CD14-positive monocyte (primary cell): Measurements from ENCODE around the gene BLM. TPM values are rescaled to one million over a fixed set of nuclear protein-coding genes. Genes with fewer than 3 reads are reported as not detected.
A peak's percentile ranks its signal among the peaks of the same experiment; 100 is the strongest.

Experiments used
- DNase-seq, 3 donors: peaks; one replicate each; pipeline ENCODE4 v3.0.0-alpha.2; 2011 to 2022
- H2AFZ ChIP-seq: 2 replicates; pipeline ENCODE4 v1.6.0; 2012; ENCODE audit warnings: mild to moderate bottlenecking, low read depth, low read length, inconsistent platforms; ENCODE audit not compliant: insufficient read depth, poor library complexity, severe bottlenecking
- H3K27ac ChIP-seq, 2 donors: 1 replicate in 1 of 2; 2 replicates in 1 of 2; pipeline ENCODE4 v1.5.1; 2012 to 2013; ENCODE audit warnings: low read length in 2 of 2, control low read depth in 1 of 2, inconsistent platforms in 1 of 2, low read depth in 1 of 2, mild to moderate bottlenecking in 1 of 2
- H3K27me3 ChIP-seq, 2 donors: one replicate each; pipeline versions ENCODE4 v1.6.0 to v1.6.1; 2011 to 2013; ENCODE audit warnings: low read length in 2 of 2; ENCODE audit not compliant: control insufficient read depth in 2 of 2, insufficient read depth in 2 of 2
- H3K36me3 ChIP-seq, 2 donors: replicated peaks in 1 of 2; 1 replicate in 1 of 2; 2 replicates in 1 of 2; pipeline versions ENCODE4 v1.5.1 to v1.6.1; 2012 to 2013; ENCODE audit warnings: low read length in 2 of 2, control low read depth in 1 of 2, inconsistent platforms in 1 of 2, mild to moderate bottlenecking in 1 of 2; ENCODE audit not compliant: insufficient read depth in 2 of 2, control insufficient read depth in 1 of 2
- H3K4me1 ChIP-seq, 2 donors: 1 replicate in 1 of 2; 2 replicates in 1 of 2; pipeline versions ENCODE4 v1.5.1 to v1.6.1; 2012 to 2013; ENCODE audit warnings: low read length in 2 of 2, control low read depth in 1 of 2, inconsistent platforms in 1 of 2, mild to moderate bottlenecking in 1 of 2, moderate library complexity in 1 of 2; ENCODE audit not compliant: insufficient read depth in 2 of 2, control insufficient read depth in 1 of 2
- H3K4me2 ChIP-seq: replicated peaks from 2 replicates; pipeline ENCODE3; 2012; ENCODE audit warnings: low read length, moderate library complexity, mild to moderate bottlenecking; ENCODE audit not compliant: poor library complexity, severe bottlenecking; ENCODE audit errors: extremely low read depth
- H3K4me3 ChIP-seq, 3 experiments: fragments of 200-600 bp in 1 of 3; sonication (generic) in 1 of 3; replicated peaks in 1 of 3; 1 replicate in 2 of 3; 2 replicates in 1 of 3; pipeline ENCODE4 v1.5.1; 2011 to 2013; ENCODE audit warnings: low read length in 3 of 3, mild to moderate bottlenecking in 3 of 3, control low read depth in 2 of 3, low read depth in 2 of 3, inconsistent platforms in 1 of 3, moderate library complexity in 1 of 3
- H3K79me2 ChIP-seq: 2 replicates; pipeline ENCODE4 v1.6.0; 2012; ENCODE audit warnings: mild to moderate bottlenecking, control low read depth, inconsistent platforms, low read length, moderate library complexity; ENCODE audit not compliant: insufficient read depth
- H3K9ac ChIP-seq: 2 replicates; pipeline ENCODE4 v1.6.0; 2017; ENCODE audit warnings: low read length, mild to moderate bottlenecking; ENCODE audit not compliant: insufficient read depth, poor library complexity, severe bottlenecking
- H3K9me3 ChIP-seq, 2 donors: replicated peaks in 1 of 2; 1 replicate in 1 of 2; 2 replicates in 1 of 2; pipeline versions ENCODE4 v1.5.1 to v1.6.1; 2012 to 2013; ENCODE audit warnings: low read length in 2 of 2, control low read depth in 1 of 2; ENCODE audit not compliant: control insufficient read depth in 1 of 2, insufficient read depth in 1 of 2
- H4K20me1 ChIP-seq: 2 replicates; pipeline ENCODE4 v1.6.0; 2012; ENCODE audit warnings: mild to moderate bottlenecking, low read length, control low read depth, moderate library complexity; ENCODE audit not compliant: insufficient read depth
- H3K27ac Mint-ChIP-seq, 7 donors: one replicate each; pipeline ENCODE4 v1.8.0; 2020; ENCODE audit warnings: mild to moderate bottlenecking in 7 of 7, mixed read lengths in 7 of 7, moderate library complexity in 6 of 7, inconsistent platforms in 2 of 7
- H3K27me3 Mint-ChIP-seq, 3 donors: one replicate each; pipeline ENCODE4 v1.8.0; 2021 to 2022; ENCODE audit warnings: low read depth in 3 of 3, mild to moderate bottlenecking in 3 of 3, mixed read lengths in 3 of 3, moderate library complexity in 3 of 3, inconsistent platforms in 1 of 3
- H3K36me3 Mint-ChIP-seq, 2 donors: one replicate each; pipeline ENCODE4 v1.8.0; 2020; ENCODE audit warnings: mixed read lengths in 2 of 2, inconsistent platforms in 1 of 2, mild to moderate bottlenecking in 1 of 2
- H3K4me1 Mint-ChIP-seq: one replicate; pipeline ENCODE4 v1.8.0; 2020; ENCODE audit warnings: mild to moderate bottlenecking, mixed read lengths
- H3K4me3 Mint-ChIP-seq, 2 donors: one replicate each; pipeline ENCODE4 v1.8.0; 2020; ENCODE audit warnings: mild to moderate bottlenecking in 2 of 2, mixed read lengths in 2 of 2, moderate library complexity in 1 of 2
- H3K9me3 Mint-ChIP-seq, 7 donors: one replicate each; pipeline ENCODE4 v1.8.0; 2020 to 2022; ENCODE audit warnings: mixed read lengths in 7 of 7, mild to moderate bottlenecking in 6 of 7, moderate library complexity in 6 of 7, inconsistent platforms in 2 of 7
- CTCF ChIP-seq: fragments of 200-600 bp; IDR thresholded peaks from one replicate; pipeline ENCODE4 v1.8.0; 2022; ENCODE audit warnings: antibody characterized with exemption, mild to moderate bottlenecking
- WGBS: methylation state at CpG from one replicate; pipeline ENCODE4 v1.1.5; 2013; ENCODE audit warnings: missing lambda C conversion rate; ENCODE audit not compliant: insufficient coverage; 5-methylcytosine and 5-hydroxymethylcytosine counted together
- intact Hi-C, 2 donors: fragments of 100-400 bp; cut with micrococcal nuclease; formaldehyde crosslinking; loops; one replicate each; pipeline versions ENCODE4 v1.15.0 to v1.15.1; 2023
- polyA plus RNA-seq, 3 donors: library from polyadenylated mRNA; depleted of rRNA in 1 of 3; unstranded in 2 of 3; stranded (reverse) in 1 of 3; fragments of 300-500 nt in 2 of 3; fragments of >200 nt in 1 of 3; fragmentation: Illumina TruSeq in 2 of 3; gene quantifications; 1 replicate in 2 of 3; 2 replicates in 1 of 3; pipeline ENCODE4 v1.2.3, GENCODE V29; 2012 to 2021

BLM gene
- polyA plus RNA-seq, 3 donors = 0.69 to 2.3 (median 1.2) TPM

GRCh38 chr15:90799639-90800170 is 82.6 kb downstream of the BLM start:
- H3K4me1 Mint-ChIP-seq = peaks cover 6% of the 10 kb centered on the region
- TF ChIP-seq CTCF = no peak
- peaks cover 0 to 3% (median 0%) of the 10 kb centered on the region in 3 donors for H3K27me3 Mint-ChIP-seq
- Histone ChIP-seq H2AFZ (no peak overlapping the region), H3K9me3 (no peaks in the 10 kb centered on the region), H3K4me1 (no peaks in the 10 kb centered on the region), H3K36me3 (peaks cover 0 to 4% of the 10 kb centered on the region in 2 donors), H3K79me2 (no peaks in the 10 kb centered on the region), H4K20me1 (no peaks in the 10 kb centered on the region), H3K4me3 (no peak overlapping the region), H3K27me3 (no peaks in the 10 kb centered on the region), H3K27ac (no peak overlapping the region), H3K9ac (no peak overlapping the region), H3K4me2 (no peak overlapping the region)
- H3K9me3 Mint-ChIP-seq = no peaks in the 10 kb centered on the region
- WGBS = no CpG with 5 or more reads among the region's 1 CpG
- H3K27ac Mint-ChIP-seq = peak overlapping the region in 3 of 7 donors; percentile 0 to 79 (median 6)
- DNase-seq = no peak
- intact Hi-C loops = no loop called here
- peaks cover 19 to 28% of the 10 kb centered on the region in 2 donors for H3K36me3 Mint-ChIP-seq
- H3K4me3 Mint-ChIP-seq = no peak overlapping the region

GRCh38 chr15:90801803-90802202 is 84.7 kb downstream of the BLM start:
- no peaks in the 10 kb centered on the region for H3K27me3 ChIP-seq
- H3K4me1 ChIP-seq = no peaks in the 10 kb centered on the region
- no peak for DNase-seq
- H3K9me3 Mint-ChIP-seq = no peaks in the 10 kb centered on the region
- H3K9ac ChIP-seq = no peak overlapping the region
- no peaks in the 10 kb centered on the region for H3K36me3 ChIP-seq
- H3K4me3 ChIP-seq = no peak overlapping the region
- no peaks in the 10 kb centered on the region for H4K20me1 ChIP-seq
- no peak overlapping the region for H2AFZ ChIP-seq
- H3K27me3 Mint-ChIP-seq = peaks cover 0 to 1% (median 0%) of the 10 kb centered on the region in 3 donors
- no peak for TF ChIP-seq CTCF
- no peaks in the 10 kb centered on the region for H3K9me3 ChIP-seq
- intact Hi-C loops = no loop called here
- peak overlapping the region in 1 of 7 donors; percentile 4 for H3K27ac Mint-ChIP-seq
- peaks cover 6% of the 10 kb centered on the region for H3K4me1 Mint-ChIP-seq
- peaks cover 9 to 19% of the 10 kb centered on the region in 2 donors for H3K36me3 Mint-ChIP-seq
- H3K79me2 ChIP-seq = no peaks in the 10 kb centered on the region
- H3K27ac ChIP-seq = no peak overlapping the region
- no peak overlapping the region for H3K4me3 Mint-ChIP-seq
- WGBS = 99% methylated on average over 8 of the region's 8 CpGs
- H3K4me2 ChIP-seq = no peak overlapping the region
